GM19238 (cell line): ENCODE measurements around the gene OSCAR.

Source experiments
- DNase-seq: peaks from one replicate; pipeline ENCODE4 v3.0.0; 2011; ENCODE audit warnings: low spot score; ENCODE audit not compliant: insufficient read length

The OSCAR gene, protein sequence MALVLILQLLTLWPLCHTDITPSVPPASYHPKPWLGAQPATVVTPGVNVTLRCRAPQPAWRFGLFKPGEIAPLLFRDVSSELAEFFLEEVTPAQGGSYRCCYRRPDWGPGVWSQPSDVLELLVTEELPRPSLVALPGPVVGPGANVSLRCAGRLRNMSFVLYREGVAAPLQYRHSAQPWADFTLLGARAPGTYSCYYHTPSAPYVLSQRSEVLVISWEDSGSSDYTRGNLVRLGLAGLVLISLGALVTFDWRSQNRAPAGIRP

DNA sequence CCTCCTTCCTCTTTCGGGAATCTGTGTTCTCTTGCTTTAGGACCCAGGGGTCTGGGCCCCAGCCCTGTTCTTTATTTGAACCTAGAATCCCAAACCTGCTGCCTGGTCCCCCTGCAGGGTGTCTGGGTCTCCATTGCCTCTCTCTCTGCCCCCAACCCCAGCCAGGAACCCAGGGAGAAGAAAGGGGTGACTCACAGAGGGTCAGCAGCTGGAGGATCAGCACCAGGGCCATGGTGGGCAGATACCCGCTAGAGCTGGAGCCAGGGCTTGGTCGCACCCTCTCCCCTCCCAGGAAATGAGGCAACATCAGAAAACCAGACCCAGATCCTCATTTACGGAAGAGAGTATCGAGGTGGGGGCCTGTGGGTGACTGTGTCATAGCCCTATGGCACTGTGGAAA is at the start of gene OSCAR:
Gene OSCAR, minus strand, starts transcription at position 243 of the 400 bp plus-strand sequence. Its CDS starts 11 bp downstream, at position 232.
- no peak for DNase-seq

DNA sequence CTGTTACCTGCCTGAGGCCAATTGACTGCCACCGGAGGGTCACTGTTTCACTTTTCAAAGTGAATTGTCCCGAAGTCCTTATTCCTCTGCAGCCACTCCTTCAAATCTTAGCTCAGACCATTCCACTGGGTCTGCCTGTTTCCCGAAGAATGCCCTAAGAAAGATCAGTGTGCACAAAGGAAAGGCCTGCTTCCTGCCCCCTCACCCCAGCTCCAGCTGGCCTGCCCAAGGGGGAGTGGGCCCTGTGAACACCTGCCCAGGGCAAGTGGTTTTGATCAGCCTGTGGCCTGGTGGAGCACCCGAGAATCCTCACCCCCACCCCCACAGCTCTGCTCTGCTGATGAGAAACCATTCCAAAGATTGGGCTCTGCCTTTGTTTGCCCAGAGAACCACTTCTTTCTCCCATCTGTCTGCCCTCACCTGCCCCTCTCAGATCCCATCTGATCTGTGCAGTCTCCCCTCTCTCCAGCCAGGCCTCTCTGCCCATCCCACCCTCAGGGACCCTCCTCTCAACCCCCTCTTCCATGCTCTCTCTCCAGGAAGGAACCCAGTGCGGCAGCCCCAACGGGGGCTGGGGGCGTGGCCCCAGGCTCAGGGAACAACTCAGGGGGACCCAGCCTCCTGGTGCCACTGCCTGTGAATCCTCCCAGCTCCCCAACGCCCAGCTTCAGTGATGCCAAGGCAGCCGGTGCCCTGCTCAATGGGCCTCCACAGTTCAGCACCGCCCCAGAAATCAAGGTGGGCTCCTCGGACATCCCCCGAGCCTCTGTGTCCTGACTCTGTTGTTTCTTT is 48.6 kb upstream of the OSCAR start:
- DNase-seq: no peak

DNA sequence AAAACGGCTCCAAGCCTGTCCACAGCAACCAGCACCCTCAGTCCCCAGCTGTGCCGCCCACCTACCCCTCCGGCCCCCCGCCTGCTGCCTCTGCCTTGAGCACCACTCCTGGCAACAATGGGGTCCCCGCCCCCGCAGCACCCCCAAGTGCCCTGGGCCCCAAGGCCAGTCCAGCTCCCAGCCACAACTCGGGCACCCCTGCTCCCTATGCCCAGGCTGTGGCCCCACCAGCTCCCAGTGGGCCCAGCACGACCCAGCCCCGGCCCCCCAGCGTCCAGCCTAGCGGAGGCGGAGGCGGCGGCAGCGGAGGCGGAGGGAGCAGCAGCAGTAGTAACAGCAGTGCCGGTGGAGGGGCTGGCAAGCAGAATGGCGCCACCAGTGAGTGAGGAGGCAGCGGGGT is 47.6 kb upstream of the OSCAR start:
- DNase-seq: no peak

DNA sequence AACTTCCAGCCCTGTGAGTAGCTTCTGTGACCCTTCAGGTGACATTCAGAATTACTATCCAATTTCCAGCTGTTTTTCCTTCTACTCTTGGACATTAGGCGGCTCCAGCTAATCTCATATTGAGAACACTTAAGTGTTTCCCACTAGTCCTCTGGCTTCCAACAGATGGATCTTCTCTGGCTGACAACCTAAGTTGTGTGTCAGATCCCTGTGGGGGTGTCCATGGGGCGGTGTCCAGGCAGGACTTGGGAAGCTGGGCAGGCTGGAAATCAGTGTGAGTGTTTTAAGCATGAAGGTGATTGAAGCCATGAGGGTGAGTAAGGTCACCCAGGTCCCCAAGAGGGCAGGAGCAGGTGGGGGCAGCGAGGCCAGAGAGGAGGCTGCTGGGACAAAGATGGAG is 47.1 kb upstream of the OSCAR start:
- no peak for DNase-seq

DNA sequence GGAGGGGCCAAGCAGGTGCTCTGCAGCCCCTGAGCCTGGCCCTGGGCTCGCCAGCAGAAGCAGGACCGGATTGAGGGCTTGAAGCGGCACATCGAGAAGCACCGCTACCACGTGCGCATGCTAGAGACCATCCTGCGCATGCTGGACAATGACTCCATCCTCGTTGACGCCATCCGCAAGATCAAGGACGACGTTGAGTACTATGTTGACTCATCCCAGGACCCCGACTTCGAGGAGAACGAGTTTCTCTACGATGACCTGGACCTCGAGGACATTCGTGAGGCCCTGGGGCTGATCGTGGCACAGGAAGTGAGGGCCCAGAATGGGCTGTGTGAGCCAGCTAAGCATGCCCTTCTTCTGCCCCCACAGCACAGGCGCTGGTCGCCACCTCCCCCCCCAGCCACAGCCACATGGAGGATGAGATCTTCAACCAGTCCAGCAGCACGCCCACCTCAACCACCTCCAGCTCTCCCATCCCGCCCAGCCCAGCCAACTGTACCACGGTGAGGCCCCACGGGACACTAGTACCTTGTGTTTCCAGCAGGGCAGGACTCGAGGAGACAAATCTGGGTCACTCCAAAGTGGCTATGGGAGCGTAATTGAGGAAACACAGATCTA is 45.0 kb upstream of the OSCAR start:
- no peak for DNase-seq

DNA sequence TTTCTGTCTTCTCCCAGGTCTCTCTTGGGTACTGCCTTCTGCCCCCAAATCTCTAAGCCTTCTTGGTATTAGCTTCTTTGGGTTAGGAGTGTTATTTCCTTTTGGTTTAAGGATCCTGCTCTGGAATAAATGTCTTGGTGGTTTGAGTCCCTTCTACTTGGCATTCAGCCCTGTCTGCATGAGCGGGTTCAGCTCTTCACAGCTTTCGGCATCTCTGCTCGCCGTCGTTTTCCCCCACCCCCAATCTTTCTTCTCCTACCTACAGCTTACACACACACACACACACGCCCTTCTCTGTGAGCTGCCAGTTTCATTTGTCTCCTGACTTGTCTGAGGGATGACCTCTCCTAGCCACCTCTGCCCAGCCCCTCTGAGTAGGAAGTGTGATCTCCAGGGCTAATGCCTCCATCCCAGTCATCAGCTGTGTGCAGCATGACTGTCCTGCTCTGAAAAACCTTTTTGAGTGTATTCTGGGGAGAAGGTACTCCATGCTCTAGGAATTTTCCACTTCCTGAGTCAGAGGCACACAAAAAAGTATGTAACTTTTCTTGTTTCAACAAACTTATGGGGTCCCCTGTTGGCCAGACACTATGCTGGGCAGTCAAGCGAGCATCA is 41.7 kb upstream of the OSCAR start:
- DNase-seq: no peak

DNA sequence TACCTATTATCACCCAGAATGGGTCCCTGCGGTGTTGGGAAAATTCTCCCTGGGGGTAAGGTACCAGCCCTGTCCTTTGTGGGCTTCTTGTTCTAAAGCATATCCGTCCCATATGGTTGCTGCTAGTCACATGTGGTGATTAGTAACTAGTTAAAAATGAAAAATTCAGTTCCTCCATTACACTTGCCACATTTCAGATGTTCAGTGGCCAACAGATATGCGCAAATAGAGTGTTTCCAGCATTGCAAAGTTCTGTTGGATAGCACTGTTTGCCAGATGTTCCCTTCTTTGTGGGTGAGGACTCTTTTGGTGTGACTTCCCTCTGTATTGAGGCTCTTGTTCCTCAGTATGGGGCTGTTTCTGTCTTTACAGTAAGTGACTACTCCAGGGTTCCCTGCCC is 40.8 kb upstream of the OSCAR start:
- DNase-seq: no peak

DNA sequence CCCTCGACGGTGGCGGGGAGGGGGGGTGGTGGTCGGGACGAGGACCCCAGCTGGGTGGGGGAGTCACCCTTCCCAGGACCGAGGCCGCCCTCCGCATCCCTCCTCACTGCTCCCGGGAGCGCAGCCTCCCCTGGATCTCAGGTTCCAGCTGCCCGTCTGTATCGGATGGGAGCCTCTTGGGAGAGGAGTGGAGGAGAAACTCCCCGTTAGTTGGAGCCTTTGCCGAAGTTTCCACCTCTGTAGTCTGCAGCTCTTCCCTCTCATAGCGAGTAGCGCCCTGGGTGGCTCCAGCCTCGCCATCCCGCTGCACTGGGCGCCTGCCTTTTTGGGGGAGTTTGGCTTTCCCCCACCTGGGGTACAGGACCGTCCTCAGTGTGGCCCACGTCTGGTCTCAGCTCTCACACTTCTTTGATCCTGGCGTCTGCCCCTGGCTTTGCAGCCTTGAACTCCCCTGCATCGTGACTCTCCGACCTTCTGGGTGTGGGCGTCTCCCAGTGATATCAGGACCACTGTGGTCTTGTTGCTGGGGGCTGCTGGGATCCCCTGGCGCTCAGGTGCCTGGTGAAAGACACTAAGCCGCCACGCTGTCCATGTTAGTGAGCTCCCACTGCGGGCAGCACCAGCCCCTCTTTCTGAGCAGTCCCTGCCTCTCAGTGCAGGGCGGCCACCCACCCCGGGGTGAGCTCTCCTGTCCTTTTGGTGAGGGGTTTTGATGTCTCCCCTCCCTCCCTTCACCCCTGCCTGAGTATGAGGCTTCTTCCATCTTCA is 38.1 kb upstream of the OSCAR start:
- DNase-seq: no peak

DNA sequence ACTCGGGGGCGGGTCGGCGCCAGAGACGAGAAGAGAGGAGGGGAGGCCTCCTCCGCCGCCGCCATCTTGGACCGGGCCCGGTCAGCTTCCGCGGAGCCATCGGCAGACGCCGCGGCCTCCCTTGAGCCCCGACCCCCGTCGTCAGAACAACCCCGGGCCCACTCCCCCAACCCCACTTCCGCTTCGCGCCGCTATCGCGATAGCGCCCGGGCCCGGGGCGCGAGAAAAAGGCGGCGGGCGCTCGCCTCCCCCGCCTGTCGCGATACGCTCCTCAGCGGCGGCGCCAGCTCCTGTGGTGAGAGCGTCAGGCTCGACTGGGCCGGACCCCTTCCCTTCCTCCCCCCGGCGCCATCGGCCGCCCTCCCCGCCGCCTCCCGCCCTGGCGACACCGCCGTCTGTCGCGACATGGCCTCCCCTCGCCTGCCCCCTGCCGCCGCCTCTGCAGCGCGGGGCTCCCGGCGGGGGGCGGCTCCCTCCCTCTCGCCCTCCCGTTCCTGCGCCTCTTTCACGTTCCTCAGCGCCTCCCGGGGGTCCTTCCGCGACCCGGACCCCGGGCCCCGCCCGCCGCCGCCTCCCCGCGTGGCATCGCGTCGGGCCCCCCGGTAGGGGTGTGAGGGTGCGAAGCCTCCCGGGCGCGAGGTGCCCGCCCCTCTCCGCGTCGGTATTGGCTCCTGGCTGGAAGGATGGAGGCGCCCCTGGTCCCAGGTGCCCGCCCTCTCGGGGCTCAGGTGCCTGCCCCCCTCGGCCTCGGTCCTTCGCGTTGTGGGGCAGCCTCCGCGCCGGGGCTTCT is 37.3 kb upstream of the OSCAR start, which contains the start of gene CNOT3:
Gene CNOT3, plus strand, starts transcription at position 64 of the 790 bp plus-strand sequence. CDS start 5,217 bp downstream, outside the sequence.
- peak; percentile 51 for DNase-seq

DNA sequence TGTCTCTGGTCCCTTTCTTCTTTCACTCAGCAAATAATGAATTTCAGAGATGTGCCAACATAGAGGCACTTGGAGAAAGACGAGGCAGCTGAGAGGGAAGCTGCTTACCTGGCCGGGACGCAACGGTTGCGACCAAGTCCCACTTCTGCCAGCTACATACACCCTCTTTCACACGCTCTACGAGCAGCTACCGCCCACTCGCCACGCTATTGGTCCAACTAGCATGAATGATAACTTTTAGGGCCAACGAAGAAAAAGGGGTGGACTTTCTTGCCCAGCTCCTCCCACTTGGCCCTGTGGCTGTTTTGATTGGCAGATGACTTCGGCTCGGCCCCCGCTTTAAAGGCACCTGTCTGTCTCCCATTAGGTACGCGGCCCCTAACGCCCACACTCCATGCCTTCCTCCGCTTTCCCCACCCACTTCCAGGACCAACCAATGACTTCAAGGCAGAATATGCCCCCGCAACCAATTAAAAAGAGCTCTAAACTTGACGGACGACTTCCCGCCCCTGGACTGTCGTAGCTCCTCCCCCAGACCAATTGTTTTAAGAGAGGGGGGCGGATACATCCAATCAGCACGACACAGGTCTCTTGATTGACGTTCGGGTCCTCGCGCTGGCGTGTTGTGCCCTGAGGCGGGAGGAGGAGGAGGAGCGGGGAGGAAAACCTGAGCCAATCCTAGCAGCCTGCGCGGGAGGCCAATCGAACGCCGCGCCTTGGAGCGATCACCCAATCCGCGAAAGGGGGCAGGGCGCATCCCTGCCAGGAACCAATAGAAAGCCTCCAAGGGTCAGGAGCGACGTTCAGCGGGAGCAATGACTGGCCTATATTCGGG is 36.5 kb upstream of the OSCAR start:
- peak; percentile 99 for DNase-seq

DNA sequence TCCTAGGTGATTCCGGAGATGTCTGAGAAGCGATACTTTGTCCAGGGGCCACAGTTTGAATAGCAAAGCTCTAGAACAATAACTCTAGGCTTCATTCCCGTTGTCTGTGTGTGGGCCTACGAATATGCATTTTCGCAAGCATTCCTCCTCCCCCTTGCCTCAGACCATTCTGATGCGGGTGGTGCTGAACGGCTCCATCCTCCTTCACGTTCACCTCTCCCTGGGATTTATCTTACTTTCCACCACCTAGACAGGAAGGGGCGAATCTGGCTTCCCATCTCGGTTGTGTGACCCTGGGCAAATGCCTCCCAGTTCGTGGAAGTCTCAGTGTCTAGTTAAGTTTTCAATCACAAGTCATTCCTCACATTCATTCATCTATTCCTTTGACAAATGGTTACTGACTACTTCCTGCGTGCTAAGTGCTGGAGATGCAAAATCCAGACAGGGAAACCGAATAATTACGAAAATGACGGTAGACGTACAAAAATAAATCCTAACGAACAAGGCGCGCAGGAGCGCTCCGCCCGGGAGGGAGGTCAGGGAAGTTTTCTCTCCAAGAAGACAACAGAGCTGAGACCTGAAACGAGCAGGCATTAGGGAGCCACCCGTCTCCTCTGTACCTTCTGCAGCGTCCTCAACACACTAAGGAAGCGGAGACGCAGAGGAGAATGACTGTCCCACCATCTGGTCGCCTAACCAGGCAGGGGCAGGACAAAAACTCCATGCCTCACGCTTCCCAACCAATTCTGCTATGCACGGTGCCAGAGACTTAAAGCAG is 35.7 kb upstream of the OSCAR start:
- DNase-seq: no peak

DNA sequence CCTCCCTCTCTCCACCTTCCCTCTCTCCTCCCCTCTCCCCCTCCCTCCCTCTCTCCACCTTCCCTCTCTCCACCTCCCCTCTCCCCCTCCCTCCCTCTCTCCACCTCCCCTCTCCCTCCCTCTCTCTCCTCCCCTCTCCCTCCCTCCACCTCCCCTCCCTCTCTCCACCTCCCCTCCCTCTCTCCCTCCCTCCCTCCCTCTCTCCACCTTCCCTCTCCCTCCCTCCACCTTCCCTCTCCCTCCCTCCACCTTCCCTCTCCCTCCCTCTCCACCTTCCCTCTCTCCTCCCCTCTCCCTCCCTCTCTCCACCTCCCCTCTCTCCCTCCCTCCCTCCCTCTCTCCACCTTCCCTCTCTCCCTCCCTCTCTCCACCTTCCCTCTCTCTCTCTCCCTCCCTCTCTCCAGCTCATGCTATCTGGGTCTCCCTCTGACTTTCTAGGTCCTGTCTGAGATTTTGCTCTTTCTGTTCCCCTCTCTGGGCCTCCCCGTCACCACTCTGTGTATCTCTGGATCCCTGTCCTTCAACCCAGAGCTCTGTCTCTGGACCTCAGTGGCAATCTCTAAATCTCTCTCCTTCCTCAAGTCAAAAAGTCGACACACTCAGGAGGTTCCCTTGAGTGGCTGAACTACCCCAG is 33.5 kb upstream of the OSCAR start:
- DNase-seq: no peak

DNA sequence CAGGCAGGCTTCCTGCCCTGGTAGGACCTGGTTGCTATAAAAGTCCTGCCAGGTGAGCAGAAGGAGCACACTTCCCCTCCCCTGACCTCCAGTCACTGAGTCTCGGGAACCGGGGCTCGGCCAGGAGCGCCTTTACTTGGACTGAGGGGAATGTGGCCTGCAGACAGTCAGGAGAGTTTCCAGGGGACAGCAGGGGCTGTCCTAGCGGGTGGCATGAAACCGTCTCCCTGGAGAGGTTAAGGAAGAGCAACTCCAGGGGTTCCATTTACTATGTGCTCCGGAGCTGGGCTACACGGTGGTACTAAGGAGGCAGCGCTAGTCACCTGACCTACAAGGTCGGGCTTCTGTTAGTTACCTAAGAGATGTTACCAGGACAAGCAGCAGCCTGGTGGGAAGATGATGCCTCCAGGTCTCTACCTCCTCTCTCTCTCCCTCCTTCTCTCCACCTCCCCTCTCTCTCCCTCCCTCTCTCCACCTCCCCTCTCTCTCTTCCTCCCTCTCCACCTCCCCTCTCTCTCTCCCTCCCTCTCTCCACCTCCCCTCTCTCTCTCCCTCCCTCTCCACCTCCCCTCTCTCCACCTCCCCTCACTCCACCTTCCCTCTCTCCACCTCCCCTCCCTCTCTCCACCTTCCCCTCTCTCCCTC is 32.8 kb upstream of the OSCAR start:
- no peak for DNase-seq

DNA sequence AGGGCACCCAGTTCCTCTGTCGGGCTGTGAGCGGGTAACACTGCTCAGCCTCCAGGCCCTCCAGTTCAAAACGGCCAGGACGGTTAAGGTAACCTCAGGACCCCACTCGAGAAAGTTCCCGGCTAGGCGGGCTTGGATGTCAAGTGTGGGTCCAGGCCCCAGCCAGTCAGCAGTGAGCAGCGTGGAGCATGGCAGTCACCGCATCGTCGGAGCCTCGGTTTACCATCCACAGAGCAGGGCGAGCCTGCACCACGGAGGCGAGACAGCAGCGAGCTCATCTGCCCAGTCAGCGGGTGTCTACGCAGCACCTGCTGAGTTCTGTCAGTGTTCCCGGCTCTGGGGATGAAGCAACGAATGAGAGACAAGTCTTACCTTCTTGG is 29.0 kb upstream of the OSCAR start:
- DNase-seq: no peak

DNA sequence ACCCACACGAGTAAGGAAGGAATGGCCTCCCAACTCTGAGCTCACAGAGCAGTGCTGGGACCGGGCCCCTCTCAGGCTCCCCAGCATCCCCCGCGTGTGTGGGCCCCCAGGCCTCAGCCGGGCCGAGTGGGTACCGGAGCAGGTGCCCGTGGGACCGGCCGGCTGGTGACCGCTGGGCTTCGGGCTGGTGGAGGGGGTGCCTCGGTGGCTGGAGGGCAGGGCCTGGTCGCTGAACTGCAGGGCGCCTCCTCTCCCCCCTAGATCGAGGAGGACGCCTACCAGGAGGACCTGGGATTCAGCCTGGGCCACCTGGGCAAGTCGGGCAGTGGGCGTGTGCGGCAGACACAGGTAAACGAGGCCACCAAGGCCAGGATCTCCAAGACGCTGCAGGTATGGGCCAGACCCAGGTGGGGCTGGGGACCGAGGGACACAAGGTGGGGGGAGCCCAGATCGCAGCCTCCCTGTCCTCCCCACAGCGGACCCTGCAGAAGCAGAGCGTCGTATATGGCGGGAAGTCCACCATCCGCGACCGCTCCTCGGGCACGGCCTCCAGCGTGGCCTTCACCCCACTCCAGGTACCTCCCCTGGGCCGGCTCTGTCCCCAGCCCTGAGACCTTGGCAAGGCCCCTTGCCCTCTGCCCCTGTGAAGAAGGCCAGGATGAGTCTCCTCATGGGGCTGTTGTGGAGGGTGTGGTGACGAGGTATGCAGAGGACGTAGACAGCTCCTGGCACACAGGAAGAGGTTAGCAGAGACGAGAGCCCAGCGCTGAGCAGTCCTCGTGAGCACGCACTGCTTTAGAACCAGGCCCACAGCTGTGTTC is 28.4 kb upstream of the OSCAR start:
- no peak for DNase-seq

DNA sequence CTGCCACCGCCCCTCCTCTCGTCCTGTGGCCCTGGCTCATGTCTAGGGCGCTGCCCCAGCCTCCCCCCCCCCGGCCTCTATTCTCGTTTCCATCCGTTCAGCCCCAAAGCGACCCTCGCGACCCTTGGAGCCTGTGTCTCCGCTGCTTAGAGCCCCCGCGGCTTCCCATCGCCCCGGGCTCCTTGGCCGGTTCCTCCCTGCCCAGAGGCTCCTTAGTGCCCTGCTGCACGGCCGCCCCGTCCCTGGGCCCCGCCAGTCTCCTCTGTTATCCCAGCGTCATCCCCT is 27.8 kb upstream of the OSCAR start:
- no peak for DNase-seq
